Astrocyte of the cerebellum (primary cell): Measurements from ENCODE around the gene RBM10.

Source experiments
- DNase-seq: peaks from one replicate; pipeline ENCODE4 v3.0.0-alpha.2; 2011; ENCODE audit warnings: low read depth
- H3K4me3 ChIP-seq: 2 replicates; pipeline ENCODE4 v1.5.1; 2011; ENCODE audit warnings: mild to moderate bottlenecking, low read depth, low read length, moderate library complexity
- CTCF ChIP-seq: IDR thresholded peaks from 2 replicates; pipeline ENCODE4 v1.5.1; 2012; ENCODE audit warnings: low read length, low read depth, moderate library complexity, mild to moderate bottlenecking; ENCODE audit errors: missing control alignments
- in situ Hi-C: cut with HindIII; loops from 2 replicates; pipeline ENCODE4 v1.10.0; 2017; ENCODE audit warnings: low sequenced_read_pairs

Gene RBM10

GRCh38 chrX:47156611-47157520 is 11.8 kb downstream of the RBM10 start:
- no peak overlapping the region for H3K4me3 ChIP-seq
- peak; percentile 15 for DNase-seq
- in situ Hi-C loops = no loop called here
- no peak for TF ChIP-seq CTCF

- no peak for DNase-seq
- no peak for TF ChIP-seq CTCF
- in situ Hi-C loops = no loop called here
- H3K4me3 ChIP-seq = no peak overlapping the region
Observed at GRCh38 chrX:47158131-47158530, 13.1 kb downstream of the RBM10 start.

- no peak for DNase-seq
- in situ Hi-C loops = no loop called here
- H3K4me3 ChIP-seq = no peak overlapping the region
- TF ChIP-seq CTCF = no peak
Observed at GRCh38 chrX:47158781-47159180, 13.8 kb downstream of the RBM10 start.

- in situ Hi-C loops = no loop called here
- no peak overlapping the region for H3K4me3 ChIP-seq
- no peak for TF ChIP-seq CTCF
- no peak for DNase-seq
Observed at GRCh38 chrX:47160781-47161180, 15.8 kb downstream of the RBM10 start.

- in situ Hi-C loops = no loop called here
- no peak overlapping the region for H3K4me3 ChIP-seq
- TF ChIP-seq CTCF = no peak
- no peak for DNase-seq
Observed at GRCh38 chrX:47162927-47163583, 18.0 kb downstream of the RBM10 start.

- in situ Hi-C loops = no loop called here
- no peak overlapping the region for H3K4me3 ChIP-seq
- no peak for TF ChIP-seq CTCF
- DNase-seq = no peak
Observed at GRCh38 chrX:47164420-47164819, 19.4 kb downstream of the RBM10 start.
